OCI-LY7 (cell line): ENCODE results near the gene PGA5. TPM values are rescaled to one million over a fixed set of nuclear protein-coding genes. Genes with fewer than 3 reads are reported as not detected.
"Not testable (repeated sequence)": the region's sequence is repeated elsewhere in the genome, so short reads cannot be mapped to it uniquely, and the experiment has no call there.

Source experiments
- BruUV-seq: library from RNA; stranded (reverse); fragments of 400-500 nt; replicated peaks from 2 replicates; lab custom pipeline; 2021; lab: Mats Ljungman, UMichigan
- CTCF ChIA-PET: fragments of 300-600 bp; sonication (Branson Sonifier 250); formaldehyde crosslinking; loops from one replicate; lab custom pipeline; 2022; ENCODE audit warnings: antibody characterized with exemption; ENCODE audit not compliant: unreplicated experiment; lab: Charles Lee
- POLR2A ChIA-PET: fragments of 300-600 bp; sonication (Branson Sonifier 250); formaldehyde crosslinking; loops from one replicate; lab custom pipeline; 2022; ENCODE audit warnings: antibody characterized with exemption; lab: Charles Lee
- DNase-seq: peaks from one replicate; pipeline ENCODE4 v3.0.0-alpha.2; 2015; ENCODE audit warnings: low spot score
- H2AFZ ChIP-seq: fragments of 200-600 bp; sonication (generic), shearing (Covaris generic); 2 replicates; pipeline ENCODE4 v1.6.1; 2014; ENCODE audit warnings: mild to moderate bottlenecking, antibody characterized with exemption, low read length, moderate library complexity
- H3K27ac ChIP-seq: fragments of 200-600 bp; sonication (generic); 2 replicates; pipeline ENCODE4 v1.5.1; 2014; ENCODE audit warnings: mixed run types, low read depth, mild to moderate bottlenecking, moderate library complexity, low read length, inconsistent platforms; ENCODE audit not compliant: poor library complexity, severe bottlenecking
- H3K36me3 ChIP-seq: fragments of 200-600 bp; sonication (generic); 2 replicates; pipeline ENCODE4 v1.6.1; 2014; ENCODE audit warnings: mild to moderate bottlenecking, antibody characterized with exemption, low read length, moderate library complexity, mixed read lengths; ENCODE audit not compliant: insufficient read depth
- H3K4me1 ChIP-seq: fragments of 200-600 bp; sonication (generic); 2 replicates; pipeline ENCODE4 v1.5.1; 2014; ENCODE audit warnings: mild to moderate bottlenecking, low read length; ENCODE audit not compliant: insufficient read depth, poor library complexity, severe bottlenecking
- H3K4me2 ChIP-seq: fragments of 200-600 bp; sonication (generic); 2 replicates; pipeline ENCODE4 v1.6.1; 2014; ENCODE audit warnings: mild to moderate bottlenecking, low read length
- H3K4me3 ChIP-seq: fragments of 200-600 bp; sonication (generic); 2 replicates; pipeline ENCODE4 v1.5.1; 2014; ENCODE audit warnings: mild to moderate bottlenecking, low read depth, low read length; ENCODE audit not compliant: poor library complexity, severe bottlenecking
- H3K79me2 ChIP-seq: fragments of 200-600 bp; sonication (generic); 2 replicates; pipeline ENCODE4 v1.6.1; 2016; ENCODE audit warnings: low read depth, mild to moderate bottlenecking, low read length, moderate library complexity, mixed read lengths; ENCODE audit not compliant: insufficient read depth
- H3K9me2 ChIP-seq: fragments of 200-600 bp; sonication (generic); 2 replicates; pipeline ENCODE4 v1.6.1; 2016; ENCODE audit warnings: mild to moderate bottlenecking, low read length, mixed read lengths; ENCODE audit not compliant: insufficient read depth
- H3K9me3 ChIP-seq: fragments of 200-600 bp; sonication (generic); 2 replicates; pipeline ENCODE4 v1.6.1; 2014; ENCODE audit warnings: mild to moderate bottlenecking, mixed run types, low read length, mixed read lengths
- H4K20me1 ChIP-seq: fragments of 200-600 bp; sonication (generic); 2 replicates; pipeline ENCODE4 v1.6.1; 2014; ENCODE audit warnings: mild to moderate bottlenecking, antibody characterized with exemption, low read length, moderate library complexity, mixed read lengths; ENCODE audit not compliant: insufficient read depth
- intact Hi-C: fragments of 100-400 bp; cut with micrococcal nuclease; formaldehyde crosslinking; loops from one replicate; pipeline ENCODE4 v1.10.0; 2022; ENCODE audit not compliant: unreplicated experiment
- total RNA-seq, 2 experiments: library from RNA; depleted of rRNA in 1 of 2; stranded (reverse); fragments of >200 nt in 1 of 2; shearing (Covaris generic) in 1 of 2; gene quantifications; 2 replicates each; pipeline ENCODE4 v1.2.3, GENCODE V29; 2014 to 2022

PGA5 gene
- total RNA-seq, 2 experiments from 2014 or later = not detected

GRCh38 chr11:61218306-61218705, 22.7 kb upstream of the PGA5 start:
- H3K4me2 ChIP-seq, BruUV-seq, H3K27ac ChIP-seq, CTCF ChIA-PET, H3K36me3 ChIP-seq, H3K9me3 ChIP-seq, H3K4me1 ChIP-seq, H4K20me1 ChIP-seq, intact Hi-C loops, H2AFZ ChIP-seq, H3K79me2 ChIP-seq, H3K9me2 ChIP-seq, H3K4me3 ChIP-seq, POLR2A ChIA-PET, DNase-seq: not testable (repeated sequence)

- H3K4me3 ChIP-seq, POLR2A ChIA-PET, H3K4me2 ChIP-seq, CTCF ChIA-PET, H3K79me2 ChIP-seq, DNase-seq, intact Hi-C loops, H3K27ac ChIP-seq, H3K9me2 ChIP-seq, H3K36me3 ChIP-seq, H3K9me3 ChIP-seq, H4K20me1 ChIP-seq, H2AFZ ChIP-seq, H3K4me1 ChIP-seq, BruUV-seq: not testable (repeated sequence)
Measured at GRCh38 chr11:61219016-61219415, 22.0 kb upstream of the PGA5 start.

- intact Hi-C loops, H3K4me2 ChIP-seq, H4K20me1 ChIP-seq, CTCF ChIA-PET, H3K27ac ChIP-seq, DNase-seq, H3K79me2 ChIP-seq, H3K4me1 ChIP-seq, H2AFZ ChIP-seq, BruUV-seq, H3K9me3 ChIP-seq, H3K36me3 ChIP-seq, POLR2A ChIA-PET, H3K4me3 ChIP-seq, H3K9me2 ChIP-seq: not testable (repeated sequence)
Measured at GRCh38 chr11:61222047-61222446, 18.9 kb upstream of the PGA5 start, which contains the start of gene PGA4. Gene PGA4, plus strand, starts transcription at chr11:61222347. Its CDS starts 54 bp downstream, at chr11:61222401.

- H3K27ac ChIP-seq, H3K4me1 ChIP-seq, H4K20me1 ChIP-seq, H3K4me2 ChIP-seq, H2AFZ ChIP-seq, BruUV-seq, CTCF ChIA-PET, H3K9me3 ChIP-seq, H3K79me2 ChIP-seq, DNase-seq, POLR2A ChIA-PET, H3K9me2 ChIP-seq, H3K36me3 ChIP-seq, H3K4me3 ChIP-seq, intact Hi-C loops: not testable (repeated sequence)
Measured at GRCh38 chr11:61222692-61223091, 18.3 kb upstream of the PGA5 start.

GRCh38 chr11:61226457-61227137, 14.4 kb upstream of the PGA5 start:
- H3K4me2 ChIP-seq, H3K4me1 ChIP-seq, H3K9me2 ChIP-seq, H3K79me2 ChIP-seq, intact Hi-C loops, H3K4me3 ChIP-seq, CTCF ChIA-PET, DNase-seq, BruUV-seq, H4K20me1 ChIP-seq, H3K27ac ChIP-seq, H3K9me3 ChIP-seq, POLR2A ChIA-PET, H3K36me3 ChIP-seq, H2AFZ ChIP-seq: not testable (repeated sequence)

GRCh38 chr11:61229458-61229857, 11.5 kb upstream of the PGA5 start:
- POLR2A ChIA-PET, intact Hi-C loops, H3K9me2 ChIP-seq, H3K4me3 ChIP-seq, CTCF ChIA-PET, H3K36me3 ChIP-seq, H3K4me2 ChIP-seq, BruUV-seq, H3K79me2 ChIP-seq, H3K9me3 ChIP-seq, H3K4me1 ChIP-seq, H3K27ac ChIP-seq, H4K20me1 ChIP-seq, H2AFZ ChIP-seq, DNase-seq: not testable (repeated sequence)
